Activated CD8-positive, alpha-beta memory T cell treated with anti-CD3 and anti-CD28 coated beads, Interleukin-2, amount 50 U/mL, for 1 hour (primary cell): ENCODE results near the gene BSND.

Source experiments
- DNase-seq: peaks from one replicate; pipeline ENCODE4 v3.0.0-alpha.2; 2020; ENCODE audit errors: extremely low read depth

Gene BSND

GRCh38 chr1:55060133-55060999 lies 61.6 kb downstream of the BSND start:
- no peak for DNase-seq

- no peak for DNase-seq
Observed at GRCh38 chr1:55061000-55061705, 62.4 kb downstream of the BSND start.
